ENCODE data around the gene USB1. TPM values are rescaled to one million over a fixed set of nuclear protein-coding genes. Genes with fewer than 3 reads are reported as not detected.

The USB1 gene
- total RNA-seq, 1 donor from 2014 or later, result 32.1 TPM

- DNase-seq (no peak), ATAC-seq (ENCODE audit: poor library complexity) (peak; percentile 1)
- intact Hi-C loops (cut with DNase I), result no loop called here
Observed at GRCh38 chr16:58026705-58027160, 25.5 kb downstream of the USB1 start.

- intact Hi-C loops (cut with DNase I), result no loop called here
- peak; percentile 78 for DNase-seq
Observed at GRCh38 chr16:58027161-58027915, 26.1 kb downstream of the USB1 start.

GRCh38 chr16:58027916-58028455 lies 26.8 kb downstream of the USB1 start:
- ATAC-seq (ENCODE audit: poor library complexity) (no peak), DNase-seq (no peak)
- intact Hi-C loops (cut with DNase I), result no loop called here

More at GRCh38 chr16:58027161-58027915, 26.1 kb downstream of the USB1 start:
- ATAC-seq (ENCODE audit: poor library complexity), result peak; percentile 60

- ATAC-seq (ENCODE audit: poor library complexity) (no peak), DNase-seq (no peak)
- intact Hi-C loops (cut with DNase I), result no loop called here
Observed at GRCh38 chr16:58028541-58029070, 27.4 kb downstream of the USB1 start.

GRCh38 chr16:58029410-58029809 lies 28.2 kb downstream of the USB1 start:
- ATAC-seq (ENCODE audit: poor library complexity) (no peak), DNase-seq (no peak)

GRCh38 chr16:58030136-58030840 lies 29.1 kb downstream of the USB1 start:
- ATAC-seq (ENCODE audit: poor library complexity) (no peak), DNase-seq (no peak)
- intact Hi-C loops (cut with DNase I), result no loop called here

More at GRCh38 chr16:58029410-58029809, 28.2 kb downstream of the USB1 start:
- intact Hi-C loops (cut with DNase I), result no loop called here

GRCh38 chr16:58031016-58031800 lies 30.0 kb downstream of the USB1 start:
- intact Hi-C loops (cut with DNase I), result no loop called here
- no peak for ATAC-seq (ENCODE audit: poor library complexity)
- no peak for DNase-seq

- peak; percentile 83 for DNase-seq
- peak; percentile 78 for ATAC-seq (ENCODE audit: poor library complexity)
- intact Hi-C loops (cut with DNase I), result no loop called here
Observed at GRCh38 chr16:58032710-58033293, 31.6 kb downstream of the USB1 start.

GRCh38 chr16:58034128-58034685 lies 33.0 kb downstream of the USB1 start:
- peak; percentile 38 for DNase-seq
- peak; percentile 2 for ATAC-seq (ENCODE audit: poor library complexity)
- intact Hi-C loops (cut with DNase I), result no loop called here

GRCh38 chr16:58034774-58035173 lies 33.6 kb downstream of the USB1 start:
- ATAC-seq (ENCODE audit: poor library complexity), result peak; percentile 37
- intact Hi-C loops (cut with DNase I), result no loop called here
- peak; percentile 41 for DNase-seq

- ATAC-seq (ENCODE audit: poor library complexity) (no peak), DNase-seq (peak; percentile 54)
- intact Hi-C loops (cut with DNase I), result no loop called here
Observed at GRCh38 chr16:58035356-58036170, 34.4 kb downstream of the USB1 start.

GRCh38 chr16:58036943-58037342 lies 35.7 kb downstream of the USB1 start:
- ATAC-seq (ENCODE audit: poor library complexity), result no peak
- intact Hi-C loops (cut with DNase I), result no loop called here
- no peak for DNase-seq

GRCh38 chr16:58037365-58038057 lies 36.3 kb downstream of the USB1 start:
- DNase-seq (peak; percentile 29), ATAC-seq (ENCODE audit: poor library complexity) (no peak)
- intact Hi-C loops (cut with DNase I), result no loop called here

GRCh38 chr16:58038219-58038641 lies 37.0 kb downstream of the USB1 start:
- ATAC-seq (ENCODE audit: poor library complexity) (no peak), DNase-seq (peak; percentile 37)
- intact Hi-C loops (cut with DNase I), result no loop called here

- intact Hi-C loops (cut with DNase I), result no loop called here
- ATAC-seq (ENCODE audit: poor library complexity), result no peak
- peak; percentile 42 for DNase-seq
Observed at GRCh38 chr16:58039829-58040495, 38.8 kb downstream of the USB1 start.

GRCh38 chr16:58040496-58040846 lies 39.3 kb downstream of the USB1 start:
- intact Hi-C loops (cut with DNase I), result no loop called here
- DNase-seq (no peak), ATAC-seq (ENCODE audit: poor library complexity) (no peak)
